Stomach (tissue), 9 donors: Measurements from ENCODE around the gene COPE. TPM values are rescaled to one million over a fixed set of nuclear protein-coding genes. Genes with fewer than 3 reads are reported as not detected.
A peak's percentile ranks its signal among the peaks of the same experiment; 100 is the strongest.

ENCODE experiments used
- DNase-seq, 2 donors: peaks; one replicate each; pipeline versions ENCODE4 v3.0.0 to v3.0.0-alpha.2; 2013 to 2019
- H3K27ac ChIP-seq, 5 donors: fragments of 200-600 bp in 4 of 5; sonication (generic) in 4 of 5; one replicate each; pipeline ENCODE4 v1.5.1; 2013 to 2019; ENCODE audit warnings: mild to moderate bottlenecking in 1 of 5, moderate library complexity in 1 of 5
- H3K27me3 ChIP-seq, 3 donors: fragments of 200-600 bp; sonication (generic); one replicate each; pipeline ENCODE4 v1.5.1; 2017 to 2019; ENCODE audit warnings: mixed run types in 1 of 3
- H3K36me3 ChIP-seq, 4 donors: fragments of 200-600 bp; sonication (generic); 1 replicate in 3 of 4; 2 replicates in 1 of 4; pipeline ENCODE4 v1.5.1; 2016 to 2019
- H3K4me1 ChIP-seq, 4 donors: fragments of 200-600 bp; sonication (generic); one replicate each; pipeline ENCODE4 v1.5.1; 2016 to 2019
- H3K4me3 ChIP-seq, 4 donors: fragments of 200-600 bp; sonication (generic) in 3 of 4; one replicate each; pipeline ENCODE4 v1.5.1; 2016 to 2019; ENCODE audit warnings: mild to moderate bottlenecking in 1 of 4
- H3K9me3 ChIP-seq, 4 donors: fragments of 200-600 bp; sonication (generic); one replicate each; pipeline ENCODE4 v1.5.1; 2016 to 2019
- EP300 ChIP-seq: sonication (generic); formaldehyde crosslinking; IDR thresholded peaks from one replicate; pipeline ENCODE4 v1.6.1; 2017; ENCODE audit warnings: antibody characterized with exemption
- POLR2A ChIP-seq, 4 donors: fragments of 450-650 bp; IDR thresholded peaks; one replicate each; pipeline ENCODE4 v1.6.1; 2016; ENCODE audit warnings: antibody characterized with exemption in 4 of 4, control low read depth in 2 of 4, mild to moderate bottlenecking in 1 of 4, moderate library complexity in 1 of 4
- POLR2AphosphoS5 ChIP-seq, 3 donors: sonication (generic); formaldehyde crosslinking; IDR thresholded peaks; one replicate each; pipeline ENCODE4 v1.6.1; 2016; ENCODE audit warnings: antibody characterized with exemption in 3 of 3
- WGBS, 5 donors: extraction: QIAGEN DNeasy Blood & Tissue Kit in 3 of 5; methylation state at CpG; one replicate each; pipeline versions ENCODE4 v1.1.5 to v1.1.7; 2013 to 2018; 5-methylcytosine and 5-hydroxymethylcytosine counted together
- intact Hi-C: fragments of 100-400 bp; cut with DNase I; formaldehyde crosslinking; loops from one replicate; pipeline ENCODE4 v1.15.1; 2023; ENCODE audit warnings: low total_unique reads
- polyA plus RNA-seq, 3 donors: library from polyadenylated mRNA; stranded (reverse); fragments of 200-250 nt; gene quantifications; one replicate each; pipeline ENCODE4 v1.2.3, GENCODE V29; 2013
- total RNA-seq, 5 donors: library from RNA; depleted of rRNA; stranded (reverse); fragments of >200 nt; gene quantifications; one replicate each; pipeline versions ENCODE4 v1.1.0 to v1.2.3, GENCODE V29; 2014 to 2016
- TF ChIP-seq, protein P1 (sequence below), 7 experiments: fragments of 450-650 bp in 4 of 7; fragments of 200-600 bp in 3 of 7; sonication (generic) in 3 of 7; IDR thresholded peaks; one replicate each; pipeline ENCODE4 v1.5.1; 2016 to 2019; ENCODE audit warnings: antibody characterized with exemption in 7 of 7, control low read depth in 2 of 7, mild to moderate bottlenecking in 1 of 7
- donor health status: healthy with polysubstance abuse.
- donor health status: Bipolar disorder and iron deficiency.
- donor health status: healthy.

Gene COPE
- total and polyA plus RNA-seq, 8 donors = 76.7 to 283 (median 209) TPM

DNA sequence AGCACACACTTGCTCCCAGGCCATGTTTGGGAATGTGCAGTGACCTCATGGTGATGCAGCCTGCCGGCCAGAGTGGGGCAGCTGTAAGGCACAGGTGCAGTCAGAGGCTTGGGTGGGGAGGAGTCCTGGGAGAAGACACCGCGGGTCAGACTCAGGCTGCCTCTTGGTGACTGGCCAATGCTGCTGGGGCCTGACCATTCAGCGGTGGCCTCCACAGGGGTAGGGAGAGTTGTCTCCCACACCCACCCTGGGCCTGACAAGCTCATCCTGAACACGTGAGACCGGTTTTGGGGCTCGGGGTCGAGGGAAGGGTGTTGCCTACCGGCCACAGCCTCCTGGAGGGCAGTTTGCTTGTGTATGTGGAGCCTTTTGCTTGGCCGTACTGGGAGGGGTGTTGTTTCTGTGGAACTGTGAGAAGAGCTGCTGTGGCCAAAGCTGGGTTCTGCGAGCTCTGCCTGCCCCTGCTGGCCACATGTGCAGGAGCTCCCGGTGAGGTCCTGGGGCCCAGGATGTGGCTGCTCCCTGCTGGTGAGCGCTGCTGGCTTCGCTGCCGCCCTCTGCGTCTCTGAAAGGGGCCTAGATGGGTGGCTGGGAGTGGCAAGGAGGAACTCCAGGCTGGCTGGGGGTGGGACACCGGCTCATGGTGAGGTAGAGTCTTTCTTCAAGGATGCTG, 65.3 kb downstream of the COPE start:
- Histone ChIP-seq H3K27me3 (no peaks in the 10 kb centered on the region), H3K36me3 (peaks cover 91 to 100% (median 97%) of the 10 kb centered on the region in 4 donors), H3K27ac (no peak overlapping the region), H3K9me3 (no peaks in the 10 kb centered on the region), H3K4me1 (peaks cover 13 to 21% (median 19%) of the 10 kb centered on the region in 4 donors), H3K4me3 (no peak overlapping the region)
- intact Hi-C loops = no loop called here
- TF ChIP-seq EP300 = no peak
- TF ChIP-seq, protein P1, sequence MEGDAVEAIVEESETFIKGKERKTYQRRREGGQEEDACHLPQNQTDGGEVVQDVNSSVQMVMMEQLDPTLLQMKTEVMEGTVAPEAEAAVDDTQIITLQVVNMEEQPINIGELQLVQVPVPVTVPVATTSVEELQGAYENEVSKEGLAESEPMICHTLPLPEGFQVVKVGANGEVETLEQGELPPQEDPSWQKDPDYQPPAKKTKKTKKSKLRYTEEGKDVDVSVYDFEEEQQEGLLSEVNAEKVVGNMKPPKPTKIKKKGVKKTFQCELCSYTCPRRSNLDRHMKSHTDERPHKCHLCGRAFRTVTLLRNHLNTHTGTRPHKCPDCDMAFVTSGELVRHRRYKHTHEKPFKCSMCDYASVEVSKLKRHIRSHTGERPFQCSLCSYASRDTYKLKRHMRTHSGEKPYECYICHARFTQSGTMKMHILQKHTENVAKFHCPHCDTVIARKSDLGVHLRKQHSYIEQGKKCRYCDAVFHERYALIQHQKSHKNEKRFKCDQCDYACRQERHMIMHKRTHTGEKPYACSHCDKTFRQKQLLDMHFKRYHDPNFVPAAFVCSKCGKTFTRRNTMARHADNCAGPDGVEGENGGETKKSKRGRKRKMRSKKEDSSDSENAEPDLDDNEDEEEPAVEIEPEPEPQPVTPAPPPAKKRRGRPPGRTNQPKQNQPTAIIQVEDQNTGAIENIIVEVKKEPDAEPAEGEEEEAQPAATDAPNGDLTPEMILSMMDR (IDR thresholded peaks at IDR 0.05) = no peak
- no peak for DNase-seq
- 82 to 88% (median 86%) methylated on average over 11 to 17 of the region's 17 CpGs for WGBS, 5 donors

DNA sequence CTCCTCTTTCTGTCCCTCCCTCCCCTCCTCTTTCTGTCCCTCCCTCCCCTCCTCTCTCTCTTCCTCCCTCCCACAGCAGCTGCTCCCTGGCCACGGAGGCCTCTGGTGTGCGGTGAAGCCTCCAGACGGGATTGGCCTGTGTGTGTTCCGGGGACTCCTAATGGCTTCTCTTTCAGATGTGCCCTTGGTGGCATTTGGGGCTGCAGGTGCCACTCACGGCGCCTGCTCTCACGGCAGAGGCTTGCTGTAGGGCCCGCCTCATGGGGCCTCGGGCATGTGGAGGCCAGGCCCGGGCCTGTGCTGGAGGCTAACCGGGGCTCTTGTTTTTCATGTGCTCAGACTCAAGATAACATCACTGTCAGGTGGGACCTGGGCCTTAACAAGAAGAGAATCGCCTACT, 66.5 kb downstream of the COPE start:
- Histone ChIP-seq H3K27me3 (no peaks in the 10 kb centered on the region), H3K27ac (no peak overlapping the region), H3K4me1 (peaks cover 25 to 33% (median 31%) of the 10 kb centered on the region in 4 donors), H3K4me3 (no peak overlapping the region), H3K9me3 (no peaks in the 10 kb centered on the region), H3K36me3 (peaks cover 86 to 99% (median 94%) of the 10 kb centered on the region in 4 donors)
- no peak for TF ChIP-seq EP300
- no peak for TF ChIP-seq POLR2AphosphoS5 (IDR thresholded peaks at IDR 0.05)
- TF ChIP-seq, protein P1 (IDR thresholded peaks at IDR 0.05) = no peak
- no peak for DNase-seq
- 82 to 92% (median 86%) methylated on average over 12 of the region's 12 CpGs for WGBS, 5 donors
- intact Hi-C loops = no loop called here

GRCh38 chr19:18851673-18852325, 67.4 kb downstream of the COPE start:
- intact Hi-C loops = no loop called here
- Histone ChIP-seq H3K27ac (peak overlapping the region in 1 of 5 donors; percentile 81), H3K9me3 (no peaks in the 10 kb centered on the region), H3K36me3 (peaks cover 78 to 90% (median 85%) of the 10 kb centered on the region in 4 donors), H3K4me3 (no peak overlapping the region), H3K27me3 (no peaks in the 10 kb centered on the region), H3K4me1 (peaks cover 32 to 42% (median 39%) of the 10 kb centered on the region in 4 donors)
- DNase-seq = no peak
- TF ChIP-seq POLR2A (IDR thresholded peaks at IDR 0.05) (no peak), EP300 (no peak), POLR2AphosphoS5 (IDR thresholded peaks at IDR 0.05) (no peak)
- TF ChIP-seq, protein P1 (IDR thresholded peaks at IDR 0.05) = no peak
- 92 to 96% (median 95%) methylated on average over 25 to 31 of the region's 31 CpGs for WGBS, 5 donors

- WGBS, 5 donors = 73 to 87% (median 85%) methylated on average over 25 to 27 of the region's 27 CpGs
- H3K36me3 ChIP-seq = peaks cover 67 to 88% (median 78%) of the 10 kb centered on the region in 4 donors
- intact Hi-C loops = no loop called here
Observed at GRCh38 chr19:18850471-18851375, 68.5 kb downstream of the COPE start.

More at GRCh38 chr19:18850471-18851375, 68.5 kb downstream of the COPE start:
- DNase-seq = no peak
- Histone ChIP-seq H3K27ac (peak overlapping the region in 4 of 5 donors; percentile 71 to 81 (median 77)), H3K27me3 (no peaks in the 10 kb centered on the region), H3K4me1 (peaks cover 33 to 53% (median 50%) of the 10 kb centered on the region in 4 donors), H3K4me3 (no peak overlapping the region), H3K9me3 (no peaks in the 10 kb centered on the region)
- TF ChIP-seq POLR2AphosphoS5 (IDR thresholded peaks at IDR 0.05) (no peak), EP300 (no peak), POLR2A (IDR thresholded peaks at IDR 0.05) (no peak)
- TF ChIP-seq, protein P1 (IDR thresholded peaks at IDR 0.05) = no peak
